Smooth muscle cell of the brain vasculature (primary cell): ENCODE data around the gene CABYR.
"Not testable (repeated sequence)": the region's sequence is repeated elsewhere in the genome, so short reads cannot be mapped to it uniquely, and the experiment has no call there.

Source experiments
- DNase-seq: peaks from one replicate; pipeline ENCODE4 v3.0.0-alpha.2; 2012; ENCODE audit warnings: low read depth, low spot score

Gene CABYR

GRCh38 chr18:24128700-24129099, 10.2 kb upstream of the CABYR start:
- no peak for DNase-seq

GRCh38 chr18:24130494-24130893, 8.4 kb upstream of the CABYR start:
- no peak for DNase-seq

GRCh38 chr18:24136967-24137373, 1.9 kb upstream of the CABYR start:
- no peak for DNase-seq

- DNase-seq = no peak
These were observed 463 bp upstream of the CABYR start for GRCh38 chr18:24138409-24138788.

- DNase-seq = no peak
These were observed 1.8 kb downstream of the CABYR start for GRCh38 chr18:24140697-24141096.

- DNase-seq = no peak
These were observed 3.5 kb downstream of the CABYR start for GRCh38 chr18:24142376-24142775.

GRCh38 chr18:24149591-24149990, 10.7 kb downstream of the CABYR start:
- not testable (repeated sequence) for DNase-seq

GRCh38 chr18:24153397-24153796, 14.5 kb downstream of the CABYR start:
- no peak for DNase-seq

GRCh38 chr18:24157855-24158254, 19.0 kb downstream of the CABYR start:
- DNase-seq = no peak

- no peak for DNase-seq
These were observed 21.2 kb downstream of the CABYR start for GRCh38 chr18:24160086-24160485.

GRCh38 chr18:24161304-24161703, 22.4 kb downstream of the CABYR start:
- no peak for DNase-seq

GRCh38 chr18:24168496-24168895, 29.6 kb downstream of the CABYR start:
- DNase-seq = no peak

- DNase-seq = no peak
These were observed 31.5 kb downstream of the CABYR start for GRCh38 chr18:24170360-24170759.

GRCh38 chr18:24173997-24174396, 35.1 kb downstream of the CABYR start:
- DNase-seq = no peak

GRCh38 chr18:24176727-24177416, 38.0 kb downstream of the CABYR start:
- no peak for DNase-seq

- no peak for DNase-seq
These were observed 38.8 kb downstream of the CABYR start for GRCh38 chr18:24177499-24178133.

- DNase-seq = no peak
These were observed 41.2 kb downstream of the CABYR start for GRCh38 chr18:24180048-24180447.

GRCh38 chr18:24181806-24182205, 42.9 kb downstream of the CABYR start:
- no peak for DNase-seq

GRCh38 chr18:24185805-24186204, 46.9 kb downstream of the CABYR start:
- no peak for DNase-seq

GRCh38 chr18:24187049-24187448, 48.2 kb downstream of the CABYR start:
- DNase-seq = no peak

- no peak for DNase-seq
These were observed 48.8 kb downstream of the CABYR start for GRCh38 chr18:24187689-24188088.

- DNase-seq = no peak
These were observed 49.3 kb downstream of the CABYR start for GRCh38 chr18:24188120-24188519.

GRCh38 chr18:24189007-24189528, 50.2 kb downstream of the CABYR start:
- DNase-seq = no peak
